ENCODE measurements around the gene YRDC. TPM values are rescaled to one million over a fixed set of nuclear protein-coding genes. Genes with fewer than 3 reads are reported as not detected.

Gene YRDC
- total and polyA plus RNA-seq, 9 of the 15 experiments (the other 6 are each of a cell fraction or from before 2014, with no cell fraction given): 11.1 to 58.5 (median 49.8) TPM

DNA sequence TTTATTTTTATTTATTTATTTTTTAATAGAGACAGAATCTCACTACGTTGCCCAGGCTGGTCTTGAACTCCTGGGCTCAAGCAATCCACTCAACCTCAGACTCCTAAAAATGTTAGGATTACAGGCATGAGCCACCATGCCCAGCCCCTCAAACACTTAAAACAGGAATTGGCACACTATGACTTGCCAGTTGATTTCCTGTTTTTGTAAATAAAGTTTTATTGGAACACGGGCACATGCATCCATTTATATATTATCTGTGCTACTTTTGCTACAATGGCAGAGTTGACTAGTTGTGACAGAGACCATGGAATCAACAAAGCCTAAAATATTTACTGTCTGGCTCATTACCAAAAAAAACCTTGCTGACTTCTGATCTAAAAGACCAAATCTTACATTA is 16.0 kb upstream of the YRDC start (continued):
- TF ChIP-seq, protein P1, sequence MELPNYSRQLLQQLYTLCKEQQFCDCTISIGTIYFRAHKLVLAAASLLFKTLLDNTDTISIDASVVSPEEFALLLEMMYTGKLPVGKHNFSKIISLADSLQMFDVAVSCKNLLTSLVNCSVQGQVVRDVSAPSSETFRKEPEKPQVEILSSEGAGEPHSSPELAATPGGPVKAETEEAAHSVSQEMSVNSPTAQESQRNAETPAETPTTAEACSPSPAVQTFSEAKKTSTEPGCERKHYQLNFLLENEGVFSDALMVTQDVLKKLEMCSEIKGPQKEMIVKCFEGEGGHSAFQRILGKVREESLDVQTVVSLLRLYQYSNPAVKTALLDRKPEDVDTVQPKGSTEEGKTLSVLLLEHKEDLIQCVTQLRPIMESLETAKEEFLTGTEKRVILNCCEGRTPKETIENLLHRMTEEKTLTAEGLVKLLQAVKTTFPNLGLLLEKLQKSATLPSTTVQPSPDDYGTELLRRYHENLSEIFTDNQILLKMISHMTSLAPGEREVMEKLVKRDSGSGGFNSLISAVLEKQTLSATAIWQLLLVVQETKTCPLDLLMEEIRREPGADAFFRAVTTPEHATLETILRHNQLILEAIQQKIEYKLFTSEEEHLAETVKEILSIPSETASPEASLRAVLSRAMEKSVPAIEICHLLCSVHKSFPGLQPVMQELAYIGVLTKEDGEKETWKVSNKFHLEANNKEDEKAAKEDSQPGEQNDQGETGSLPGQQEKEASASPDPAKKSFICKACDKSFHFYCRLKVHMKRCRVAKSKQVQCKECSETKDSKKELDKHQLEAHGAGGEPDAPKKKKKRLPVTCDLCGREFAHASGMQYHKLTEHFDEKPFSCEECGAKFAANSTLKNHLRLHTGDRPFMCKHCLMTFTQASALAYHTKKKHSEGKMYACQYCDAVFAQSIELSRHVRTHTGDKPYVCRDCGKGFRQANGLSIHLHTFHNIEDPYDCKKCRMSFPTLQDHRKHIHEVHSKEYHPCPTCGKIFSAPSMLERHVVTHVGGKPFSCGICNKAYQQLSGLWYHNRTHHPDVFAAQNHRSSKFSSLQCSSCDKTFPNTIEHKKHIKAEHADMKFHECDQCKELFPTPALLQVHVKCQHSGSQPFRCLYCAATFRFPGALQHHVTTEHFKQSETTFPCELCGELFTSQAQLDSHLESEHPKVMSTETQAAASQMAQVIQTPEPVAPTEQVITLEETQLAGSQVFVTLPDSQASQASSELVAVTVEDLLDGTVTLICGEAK (IDR thresholded peaks at IDR 0.05): peak; percentile 94
- TF ChIP-seq, protein P1 (CRISPR knock-in tag; IDR thresholded peaks at IDR 0.05): peak; percentile 86
- TF ChIP-seq ZNF197 (CRISPR knock-in tag; IDR thresholded peaks at IDR 0.05; ENCODE audit: low read depth) (no peak), NR2C2 (CRISPR knock-in tag; IDR thresholded peaks at IDR 0.05) (no peak), NR2C2 (tag; IDR thresholded peaks at IDR 0.05) (no peak)
